Omental fat pad (tissue), 4 donors: Measurements from ENCODE around the gene FZD2. TPM values are rescaled to one million over a fixed set of nuclear protein-coding genes. Genes with fewer than 3 reads are reported as not detected.

Experiments used
- ATAC-seq: fragments of 150-250 bp; one replicate; pipeline ENCODE4 v1.9.1; 2016; ENCODE audit warnings: mild to moderate bottlenecking, moderate library complexity; ENCODE audit not compliant: low FRiP score
- DNase-seq: peaks from one replicate; pipeline ENCODE4 v3.0.0-alpha.2; 2019; ENCODE audit warnings: low spot score
- total RNA-seq, 4 donors: library from RNA; depleted of rRNA; stranded (reverse); fragments of >200 nt; gene quantifications; one replicate each; pipeline ENCODE4 v1.1.0, GENCODE V29; 2016
- TF ChIP-seq, protein P1 (sequence below), 3 donors: fragments of 450-650 bp; IDR thresholded peaks; one replicate each; pipeline ENCODE4 v1.5.1; 2016 to 2017; ENCODE audit warnings: antibody characterized with exemption in 3 of 3, mild to moderate bottlenecking in 3 of 3, moderate library complexity in 2 of 3

The FZD2 gene
- total RNA-seq, 4 donors from 2014 or later: 0.74 to 2.4 (median 2.0) TPM

- ATAC-seq: no peak
- DNase-seq: no peak
- TF ChIP-seq, protein P1, sequence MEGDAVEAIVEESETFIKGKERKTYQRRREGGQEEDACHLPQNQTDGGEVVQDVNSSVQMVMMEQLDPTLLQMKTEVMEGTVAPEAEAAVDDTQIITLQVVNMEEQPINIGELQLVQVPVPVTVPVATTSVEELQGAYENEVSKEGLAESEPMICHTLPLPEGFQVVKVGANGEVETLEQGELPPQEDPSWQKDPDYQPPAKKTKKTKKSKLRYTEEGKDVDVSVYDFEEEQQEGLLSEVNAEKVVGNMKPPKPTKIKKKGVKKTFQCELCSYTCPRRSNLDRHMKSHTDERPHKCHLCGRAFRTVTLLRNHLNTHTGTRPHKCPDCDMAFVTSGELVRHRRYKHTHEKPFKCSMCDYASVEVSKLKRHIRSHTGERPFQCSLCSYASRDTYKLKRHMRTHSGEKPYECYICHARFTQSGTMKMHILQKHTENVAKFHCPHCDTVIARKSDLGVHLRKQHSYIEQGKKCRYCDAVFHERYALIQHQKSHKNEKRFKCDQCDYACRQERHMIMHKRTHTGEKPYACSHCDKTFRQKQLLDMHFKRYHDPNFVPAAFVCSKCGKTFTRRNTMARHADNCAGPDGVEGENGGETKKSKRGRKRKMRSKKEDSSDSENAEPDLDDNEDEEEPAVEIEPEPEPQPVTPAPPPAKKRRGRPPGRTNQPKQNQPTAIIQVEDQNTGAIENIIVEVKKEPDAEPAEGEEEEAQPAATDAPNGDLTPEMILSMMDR (IDR thresholded peaks at IDR 0.05): no peak
Measured at GRCh38 chr17:44598932-44599297, 41.6 kb downstream of the FZD2 start.

DNA sequence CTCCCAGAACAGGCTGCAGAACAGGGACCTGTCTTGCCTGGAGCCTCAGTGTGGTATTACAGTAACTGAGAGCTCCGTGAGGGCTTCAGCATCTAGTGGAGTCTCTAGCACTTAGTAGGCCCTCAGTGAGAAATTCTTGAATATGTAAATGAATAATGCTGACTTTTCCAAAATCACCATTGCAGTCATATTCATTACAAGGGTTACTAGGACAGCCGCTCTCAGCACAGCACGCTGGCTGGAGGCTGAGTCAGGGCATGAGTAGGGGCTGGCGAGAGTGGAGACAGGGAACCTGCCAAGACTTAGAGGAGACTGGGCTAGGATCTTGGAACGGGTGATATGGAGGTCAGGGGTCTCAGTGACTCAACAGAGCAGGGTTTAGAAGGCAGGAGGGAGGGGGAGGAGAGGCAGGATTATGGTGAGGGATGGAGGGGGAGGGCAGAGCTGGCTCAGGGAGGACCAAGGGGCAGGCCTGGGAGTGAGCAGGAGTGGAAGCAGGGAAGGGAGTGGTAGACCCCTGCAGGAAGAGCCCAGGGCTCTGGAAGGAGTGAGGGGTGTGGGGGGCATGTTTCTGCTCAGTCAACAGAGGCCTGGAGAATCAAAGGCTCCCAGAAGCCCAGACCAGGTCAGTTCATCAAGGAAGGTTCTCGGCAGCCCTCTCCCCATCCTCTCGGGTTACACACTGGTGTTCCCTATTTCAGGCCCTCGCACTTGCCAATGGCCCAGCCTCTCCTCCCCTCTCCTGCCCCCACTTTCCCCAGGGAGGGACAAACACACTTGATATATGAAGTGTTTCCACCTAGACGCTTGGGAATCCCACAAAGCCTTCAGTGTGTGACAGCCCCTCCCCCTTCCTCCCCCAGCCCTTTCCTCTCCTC, 42.3 kb downstream of the FZD2 start:
- DNase-seq (peak; percentile 38), ATAC-seq (peak; percentile 96)
- TF ChIP-seq, protein P1 (IDR thresholded peaks at IDR 0.05): no peak

DNA sequence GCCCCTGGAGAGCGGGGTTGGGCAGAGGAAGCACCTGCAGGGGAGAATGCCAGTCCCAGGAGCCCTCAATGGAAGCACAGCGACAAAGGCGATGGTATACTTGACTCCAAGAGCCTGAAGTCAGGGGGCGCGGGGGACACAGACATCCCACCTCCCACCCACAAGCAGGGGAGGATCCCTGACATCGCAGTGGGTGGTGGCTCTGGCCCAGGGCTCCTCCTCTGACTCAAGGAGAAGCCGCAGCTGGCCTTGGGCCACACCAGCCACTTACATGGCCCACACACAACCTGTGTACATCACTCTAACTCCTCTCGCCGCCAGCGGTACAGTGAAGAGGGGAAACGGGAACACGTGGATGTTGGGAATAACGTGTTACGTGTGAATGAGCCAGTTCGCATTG, 44.3 kb downstream of the FZD2 start:
- TF ChIP-seq, protein P1 (IDR thresholded peaks at IDR 0.05): no peak
- ATAC-seq: no peak
- DNase-seq: no peak

DNA sequence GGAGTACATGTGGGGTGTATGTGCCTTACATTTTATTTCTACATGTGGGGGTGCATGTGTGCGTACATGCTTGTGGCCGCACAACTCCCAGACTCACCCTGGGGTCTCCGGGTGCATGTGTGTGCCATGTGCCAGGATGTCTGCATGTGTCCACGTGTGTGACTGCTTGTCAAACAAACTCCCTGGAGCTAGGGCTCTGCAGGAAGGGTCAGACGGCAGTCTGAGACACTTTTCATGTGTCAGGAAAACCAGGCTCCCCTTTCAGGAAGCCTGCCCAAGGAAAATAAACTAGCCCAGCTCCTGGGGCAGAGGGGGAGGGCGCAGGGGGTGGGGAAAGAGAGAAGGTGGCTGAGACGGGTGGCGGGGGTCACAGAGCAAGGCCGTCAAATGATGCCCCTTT, 44.7 kb downstream of the FZD2 start:
- no peak for ATAC-seq
- TF ChIP-seq, protein P1 (IDR thresholded peaks at IDR 0.05): no peak
- no peak for DNase-seq

GRCh38 chr17:44602390-44602789, 45.1 kb downstream of the FZD2 start:
- ATAC-seq (no peak), DNase-seq (no peak)
- TF ChIP-seq, protein P1 (IDR thresholded peaks at IDR 0.05): no peak

GRCh38 chr17:44602970-44603369, 45.7 kb downstream of the FZD2 start:
- TF ChIP-seq, protein P1 (IDR thresholded peaks at IDR 0.05): no peak
- DNase-seq: no peak
- no peak for ATAC-seq
